NOMO-1 (cell line): ENCODE data around the gene TM4SF18.
"Not testable (repeated sequence)": the region's sequence is repeated elsewhere in the genome, so short reads cannot be mapped to it uniquely, and the experiment has no call there.

ENCODE experiments used
- DNase-seq, 2 experiments: peaks; one replicate each; lab custom pipeline; 2025; ENCODE audit not compliant: unreplicated experiment in 2 of 2; lab: John Stamatoyannopoulos, UW

Gene TM4SF18

DNA sequence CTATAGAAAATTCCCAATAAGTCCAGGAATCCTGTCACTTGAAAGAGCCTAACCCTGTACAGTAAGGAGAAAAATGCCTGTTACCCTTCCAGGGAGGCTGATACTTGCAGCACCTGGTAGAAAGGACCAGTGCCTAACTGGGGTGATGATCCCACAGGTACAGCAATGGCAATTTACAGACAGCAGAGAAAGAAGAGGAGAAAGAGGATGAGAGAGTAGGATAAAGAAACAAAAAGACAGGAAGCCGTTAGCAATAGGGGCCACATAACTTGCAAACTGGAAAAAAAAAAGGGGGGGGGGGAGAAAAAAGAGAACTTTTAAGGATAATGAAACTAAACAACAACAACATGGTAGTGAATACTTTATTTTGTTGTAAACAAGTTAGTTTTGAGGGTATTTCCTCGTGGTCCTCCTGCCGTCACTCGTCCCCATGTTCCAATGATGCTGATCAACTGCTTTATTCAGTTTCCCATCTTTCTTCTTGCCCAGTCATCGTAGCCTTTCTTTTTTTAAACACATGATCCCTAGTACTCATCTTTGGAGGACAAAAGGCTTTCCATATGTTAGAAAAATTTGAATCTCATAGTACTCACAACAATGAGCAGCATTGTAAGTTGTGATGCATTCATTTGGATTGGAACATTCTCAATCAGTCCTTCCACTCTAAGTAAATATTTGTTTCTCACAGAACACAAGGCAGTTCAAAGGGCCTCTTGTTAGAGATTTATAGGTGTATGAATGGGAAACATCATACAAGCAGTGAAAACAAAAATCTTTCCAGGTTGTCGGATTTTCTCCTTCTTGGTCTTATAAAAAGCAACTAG is 35.5 kb upstream of the TM4SF18 start:
- no peak for DNase-seq

DNA sequence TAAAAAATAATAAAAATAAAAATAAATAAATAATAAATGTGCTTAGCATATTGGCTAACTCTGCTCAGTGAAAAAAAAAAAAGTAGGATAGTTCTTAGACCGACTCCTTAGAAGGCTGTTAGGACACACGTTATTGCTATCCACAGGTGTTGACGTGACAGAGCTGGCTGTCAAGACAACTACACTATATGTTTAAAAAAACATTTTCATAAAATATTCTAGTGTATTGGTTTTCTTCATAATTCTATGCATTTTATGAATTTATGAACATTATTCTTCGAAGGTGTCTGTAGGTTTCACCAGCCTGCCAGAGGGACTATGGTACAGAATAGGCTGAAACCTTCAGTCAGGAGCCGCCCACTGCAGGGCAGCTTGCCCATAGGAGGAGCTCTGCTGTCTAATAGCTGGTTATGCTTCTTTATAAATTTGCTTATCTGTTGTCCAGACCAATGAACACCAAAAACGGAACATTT is 34.8 kb upstream of the TM4SF18 start:
- no peak for DNase-seq

DNA sequence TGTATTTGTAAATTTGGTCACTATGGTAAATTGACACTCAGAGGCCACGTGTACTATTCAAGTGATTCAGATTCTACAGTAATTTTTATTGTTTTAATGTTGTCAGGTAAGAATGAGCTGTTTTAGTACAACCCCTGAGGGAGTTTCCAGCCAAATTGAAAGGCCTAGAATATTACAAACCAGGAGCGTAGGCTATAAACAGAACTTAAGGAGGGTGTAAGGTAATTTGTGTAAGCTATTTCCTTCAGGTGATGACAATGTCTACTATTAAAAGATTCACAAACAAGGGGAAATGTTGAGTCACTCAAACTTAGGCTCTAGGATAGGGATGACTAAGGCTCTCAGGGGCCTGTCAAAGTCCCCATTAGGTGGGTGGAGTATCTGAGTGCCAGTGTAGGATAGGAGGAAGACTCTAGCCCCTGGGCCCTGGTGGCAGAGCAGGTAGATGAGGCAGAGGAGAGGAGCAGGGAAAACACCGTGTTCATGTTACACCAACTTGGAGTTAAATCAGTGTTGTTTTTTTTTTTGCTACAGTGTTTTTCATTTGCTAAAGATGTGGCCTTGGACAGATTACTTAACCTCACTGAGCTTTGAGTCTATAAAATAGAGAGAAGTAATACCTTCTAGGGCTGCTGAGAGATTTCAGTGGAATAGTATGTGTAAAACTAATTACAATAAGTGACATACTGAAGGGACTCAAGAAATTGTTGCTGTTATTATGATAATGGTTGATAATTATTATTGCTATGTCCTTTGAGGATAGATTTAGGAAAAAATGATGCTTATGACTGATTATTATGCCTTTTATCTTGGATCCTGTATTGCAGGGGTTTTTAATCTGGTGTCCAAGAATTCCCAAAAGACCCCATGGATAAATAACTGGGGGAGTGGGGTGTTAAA is 33.8 kb upstream of the TM4SF18 start:
- DNase-seq: peak in 1 of 2 experiments; percentile 23

- DNase-seq: no peak
Observed at GRCh38 chr3:149366031-149366430, 32.6 kb upstream of the TM4SF18 start.

GRCh38 chr3:149364624-149365023 is 31.2 kb upstream of the TM4SF18 start:
- DNase-seq: no peak

- no peak for DNase-seq
Observed at GRCh38 chr3:149363053-149363452, 29.6 kb upstream of the TM4SF18 start.

DNA sequence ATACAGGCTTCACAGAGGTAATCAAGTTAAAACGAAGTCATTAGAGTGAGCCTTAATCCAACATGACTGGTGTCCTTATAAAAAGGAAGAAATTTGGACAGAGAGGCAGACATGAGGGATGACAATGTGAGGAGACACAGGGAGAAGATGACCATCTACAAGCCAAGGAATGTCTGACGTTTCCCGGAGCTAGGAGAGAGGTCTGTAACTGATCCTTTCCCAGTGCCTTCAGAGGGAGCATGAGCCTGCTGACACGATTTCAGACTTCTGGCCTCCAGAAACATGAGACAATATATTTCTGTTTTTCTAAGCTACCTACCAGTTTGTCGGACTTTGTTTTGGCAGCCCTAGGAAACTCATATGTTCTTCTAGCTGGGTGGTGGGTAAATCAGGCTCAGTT is 28.9 kb upstream of the TM4SF18 start:
- no peak for DNase-seq

DNA sequence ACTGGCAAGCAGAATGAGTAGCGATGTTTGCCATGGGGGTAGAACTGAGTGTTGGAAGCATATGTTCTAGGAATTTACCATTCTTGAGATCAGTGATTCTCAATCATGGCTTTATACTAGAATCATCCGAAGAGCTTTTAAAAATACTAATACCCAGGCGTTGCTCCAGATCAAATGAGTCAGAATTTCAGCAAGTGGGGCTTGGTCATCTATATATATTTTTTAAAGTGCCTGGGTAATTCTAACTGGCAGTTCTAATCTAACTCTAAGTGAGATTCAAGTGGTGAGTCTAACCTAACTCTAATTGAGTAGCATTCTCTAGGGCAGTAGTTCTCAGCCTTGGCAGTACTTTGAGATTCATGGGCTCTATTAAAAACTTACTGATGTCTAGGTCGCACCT is 23.2 kb upstream of the TM4SF18 start:
- DNase-seq: no peak

- DNase-seq: no peak
Observed at GRCh38 chr3:149356044-149356592, 22.7 kb upstream of the TM4SF18 start.

GRCh38 chr3:149353581-149354184 is 20.2 kb upstream of the TM4SF18 start:
- DNase-seq: no peak

- peak; percentile 31 to 68 for DNase-seq
Observed at GRCh38 chr3:149352556-149352955, 19.1 kb upstream of the TM4SF18 start.

DNA sequence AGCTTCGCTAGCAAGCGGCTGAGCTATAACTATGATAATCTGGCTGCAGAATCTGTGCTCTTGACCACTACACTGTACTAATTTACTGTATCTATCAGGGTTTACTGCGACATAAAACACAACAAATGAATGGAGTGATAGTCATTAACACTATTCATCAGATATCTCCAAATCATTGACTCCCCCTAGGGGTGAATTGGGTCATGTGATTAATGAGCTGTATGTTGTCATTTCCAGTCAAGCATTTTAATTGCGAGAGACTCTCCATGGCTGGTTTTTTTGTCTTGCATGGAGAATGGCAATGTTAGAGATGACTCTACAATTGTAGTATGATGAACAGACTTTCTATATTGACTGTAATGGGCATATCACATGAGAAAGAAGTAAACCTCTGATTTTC is 10.5 kb upstream of the TM4SF18 start:
- DNase-seq: no peak

- DNase-seq: peak in 1 of 2 experiments; percentile 79
Observed at GRCh38 chr3:149342413-149343380, 9.3 kb upstream of the TM4SF18 start.

DNA sequence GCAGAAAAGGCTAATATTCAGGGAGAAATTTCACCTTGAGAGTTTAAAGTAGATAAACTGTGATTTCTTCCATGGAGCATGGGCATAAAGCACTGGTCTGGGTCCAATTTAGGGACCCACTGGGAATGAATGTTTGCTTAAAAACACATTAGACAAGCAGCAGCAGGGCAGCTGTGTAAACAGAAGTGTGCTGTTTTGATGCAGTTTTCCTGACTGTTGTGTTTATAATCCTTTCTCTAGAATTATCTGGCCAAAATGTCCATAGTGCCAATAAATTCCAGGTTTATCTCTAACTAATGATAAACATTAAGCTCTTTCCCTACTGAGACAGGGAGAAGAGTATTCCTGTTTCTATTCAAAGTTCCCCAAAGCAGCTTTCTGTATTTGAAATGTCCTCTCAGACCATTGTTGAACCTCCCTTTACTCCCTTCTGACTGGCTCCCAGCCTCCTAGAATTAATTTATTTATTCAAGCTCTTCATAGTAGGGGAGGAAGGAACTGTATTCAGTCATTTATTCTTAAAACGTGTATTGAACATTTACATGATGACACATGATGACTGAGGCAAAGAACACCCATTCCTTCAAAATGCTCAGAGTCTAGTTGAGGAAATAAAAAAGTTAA is 7.0 kb upstream of the TM4SF18 start:
- DNase-seq: no peak

GRCh38 chr3:149339931-149340309 is 6.5 kb upstream of the TM4SF18 start:
- DNase-seq: peak in 1 of 2 experiments; percentile 17

- DNase-seq: not testable (repeated sequence)
Observed at GRCh38 chr3:149337486-149337885, 4.0 kb upstream of the TM4SF18 start.

DNA sequence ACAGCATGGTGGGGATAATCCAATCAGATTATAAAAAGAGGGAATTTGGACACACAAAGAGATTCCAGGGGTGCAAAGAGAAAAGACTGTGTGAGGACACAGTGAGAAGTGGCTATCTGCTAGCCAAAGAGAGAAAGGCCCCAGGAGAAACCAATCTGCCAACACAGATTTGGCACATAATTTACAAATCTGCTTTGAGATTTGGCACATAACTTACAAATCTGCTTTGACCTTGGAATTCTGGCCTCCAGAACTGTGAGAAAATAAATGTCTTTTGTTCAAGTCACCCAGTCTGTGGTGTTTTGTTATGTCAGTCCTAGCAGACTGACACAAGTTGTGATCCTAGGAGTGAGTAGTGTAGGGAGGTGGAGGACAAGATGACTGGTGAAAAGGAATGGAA is 3.5 kb upstream of the TM4SF18 start:
- DNase-seq: no peak

DNA sequence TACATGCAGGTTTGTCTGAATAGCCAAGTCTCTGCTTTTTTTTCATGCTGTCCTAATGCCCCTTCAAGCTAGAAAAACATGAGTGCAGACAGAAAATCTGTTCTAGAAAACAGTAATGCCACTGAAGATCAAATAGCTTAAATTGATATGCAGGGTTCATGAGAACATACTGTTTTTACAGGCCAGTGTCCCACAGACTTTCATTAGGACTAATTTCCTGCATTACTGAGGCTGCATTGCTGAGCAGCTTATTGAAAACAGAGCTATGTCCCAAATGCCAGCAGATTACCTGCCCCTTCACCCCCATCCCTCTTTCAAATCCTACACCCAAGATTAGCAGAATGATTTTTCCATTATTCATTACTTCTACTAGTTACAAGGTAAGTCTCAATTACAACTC is 665 bp downstream of the TM4SF18 start:
- DNase-seq: no peak

- no peak for DNase-seq
Observed at GRCh38 chr3:149332227-149332765, 1.1 kb downstream of the TM4SF18 start.
